GM19372 (cell line): ENCODE measurements around the gene WNT9B.

ENCODE experiments used
- ATAC-seq: cut with Tn5 transposase; IDR thresholded peaks from one replicate; pipeline ENCODE4 v1.9.1; 2021; ENCODE audit warnings: mild to moderate bottlenecking, low read depth, moderate library complexity; ENCODE audit not compliant: unreplicated experiment

The WNT9B gene

DNA sequence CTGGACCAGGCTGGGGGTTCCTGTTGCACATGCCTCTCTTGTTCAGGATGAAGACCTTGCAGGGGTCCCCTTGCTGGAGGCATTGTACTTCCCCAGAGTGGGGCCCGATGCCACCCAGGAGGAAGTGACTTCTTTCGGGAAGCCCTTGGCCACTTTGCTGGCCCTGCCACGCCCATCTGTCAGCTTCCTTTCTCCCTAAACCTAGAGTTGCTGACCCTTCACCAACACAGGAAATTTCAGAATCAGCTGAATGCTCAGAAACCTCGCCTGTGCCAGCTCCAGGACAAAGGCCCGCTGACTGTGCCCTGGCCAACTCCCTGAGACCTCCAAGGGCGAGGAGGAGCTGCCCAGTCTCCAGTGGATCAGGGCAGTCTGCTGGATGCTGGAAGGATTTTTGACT lies 26.7 kb downstream of the WNT9B start:
- ATAC-seq, result no peak

DNA sequence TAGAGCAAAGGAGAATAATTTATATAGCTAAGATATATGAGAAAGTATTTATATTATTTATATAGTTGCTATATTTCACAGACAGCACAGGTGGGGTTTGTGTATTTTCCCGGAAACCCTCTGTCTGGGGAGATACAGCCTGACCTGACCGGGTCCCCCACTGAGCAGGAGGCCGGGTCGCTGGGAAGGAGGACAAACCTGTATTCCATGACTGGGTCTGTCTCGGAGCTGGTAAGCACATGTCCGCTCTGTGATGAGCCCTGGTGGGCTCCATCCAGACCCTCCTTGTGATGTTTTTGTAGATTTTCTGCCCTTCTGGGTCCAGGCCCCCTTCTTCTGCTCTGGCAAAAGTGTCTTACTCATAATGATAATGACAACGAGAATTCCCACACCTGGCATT lies 27.7 kb downstream of the WNT9B start:
- ATAC-seq, result no peak

DNA sequence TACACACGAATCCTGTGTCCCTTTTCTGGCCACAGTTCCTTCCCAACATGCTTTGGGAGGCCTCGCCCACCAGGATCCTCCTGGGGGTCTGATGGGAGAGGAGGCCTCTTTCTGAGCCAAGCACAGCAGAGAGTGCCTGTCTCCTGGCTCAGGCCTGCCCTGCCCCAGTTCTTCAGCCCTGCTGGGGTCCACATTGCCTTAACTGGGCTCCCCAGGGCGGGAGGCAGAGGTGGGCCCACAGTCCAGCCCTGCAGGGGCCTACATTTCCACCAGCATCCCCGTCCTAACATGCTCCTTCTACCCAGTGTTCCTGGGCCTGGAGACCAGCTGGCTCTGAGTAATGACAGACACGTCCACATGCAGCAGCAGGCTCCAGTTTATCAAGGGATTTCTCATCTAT lies 29.6 kb downstream of the WNT9B start:
- no peak for ATAC-seq

DNA sequence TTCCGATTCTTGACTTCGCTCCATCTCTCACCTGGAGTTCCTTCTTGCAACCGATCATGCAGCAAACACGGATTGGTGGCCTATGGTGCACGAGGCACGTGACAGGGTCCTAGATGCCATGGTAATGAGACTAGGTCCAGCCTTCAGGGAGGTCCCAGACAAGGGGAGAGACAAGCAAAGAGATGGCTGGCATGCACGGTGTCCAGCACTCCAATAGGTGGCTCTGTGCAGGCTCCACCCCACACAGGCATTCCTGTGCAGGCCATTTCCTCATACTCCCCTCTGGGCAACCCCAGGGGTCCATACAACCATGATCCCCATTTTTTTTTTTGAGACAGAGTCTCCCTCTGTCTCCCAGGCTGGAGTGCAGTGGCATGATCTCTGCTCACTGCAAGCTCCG lies 31.3 kb downstream of the WNT9B start:
- no peak for ATAC-seq

DNA sequence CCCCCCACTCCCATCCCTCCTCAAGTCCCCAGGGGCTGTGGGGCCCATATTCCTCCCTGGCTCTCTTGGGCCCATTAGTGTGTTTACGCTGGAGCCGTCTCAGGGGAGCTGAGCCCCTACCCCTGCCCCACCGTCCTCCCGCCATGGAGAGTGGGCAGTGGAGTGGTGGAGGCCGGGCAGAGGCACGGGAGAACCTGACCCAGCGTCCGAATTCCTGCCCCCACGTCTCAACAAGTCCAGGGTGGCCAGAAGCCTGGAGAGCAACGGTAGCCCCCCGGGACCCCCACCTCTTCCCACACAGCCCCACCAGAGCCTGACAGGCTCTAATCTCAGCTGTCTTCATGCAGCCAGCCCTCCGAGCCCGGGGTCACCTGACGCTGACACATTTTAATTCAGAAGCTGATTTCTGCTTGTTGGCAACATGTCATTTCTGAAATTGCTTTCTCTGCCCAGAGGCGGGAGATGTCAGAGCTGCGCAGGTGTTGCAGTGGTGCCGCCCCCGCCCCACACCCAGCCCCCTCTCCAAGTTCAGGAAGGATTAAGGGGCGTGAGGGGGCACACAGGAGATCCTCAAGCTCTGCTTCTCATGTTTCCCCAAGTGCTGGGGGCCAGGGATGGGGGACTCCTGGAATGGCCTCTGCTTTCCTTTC lies 32.6 kb downstream of the WNT9B start:
- no peak for ATAC-seq

DNA sequence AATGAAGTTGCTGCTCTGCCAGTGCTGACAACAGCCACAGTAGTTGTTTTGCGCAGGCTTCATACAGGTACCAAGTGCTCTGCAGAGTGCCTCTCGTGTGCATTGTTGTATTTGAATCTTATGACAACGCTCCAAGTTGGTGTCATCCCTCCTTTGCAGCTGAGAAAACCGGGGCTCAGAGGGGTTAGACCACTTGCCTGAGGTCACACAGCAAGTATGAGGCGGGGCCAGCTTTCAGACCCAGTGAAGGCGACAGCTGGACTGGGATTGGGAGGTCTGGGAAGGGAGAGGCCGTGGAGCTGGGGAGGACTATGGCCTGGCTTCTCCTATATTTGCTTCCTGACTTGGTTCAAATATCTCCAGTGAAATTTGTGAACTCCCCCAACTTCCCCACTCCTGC lies 33.2 kb downstream of the WNT9B start:
- ATAC-seq, result no peak

DNA sequence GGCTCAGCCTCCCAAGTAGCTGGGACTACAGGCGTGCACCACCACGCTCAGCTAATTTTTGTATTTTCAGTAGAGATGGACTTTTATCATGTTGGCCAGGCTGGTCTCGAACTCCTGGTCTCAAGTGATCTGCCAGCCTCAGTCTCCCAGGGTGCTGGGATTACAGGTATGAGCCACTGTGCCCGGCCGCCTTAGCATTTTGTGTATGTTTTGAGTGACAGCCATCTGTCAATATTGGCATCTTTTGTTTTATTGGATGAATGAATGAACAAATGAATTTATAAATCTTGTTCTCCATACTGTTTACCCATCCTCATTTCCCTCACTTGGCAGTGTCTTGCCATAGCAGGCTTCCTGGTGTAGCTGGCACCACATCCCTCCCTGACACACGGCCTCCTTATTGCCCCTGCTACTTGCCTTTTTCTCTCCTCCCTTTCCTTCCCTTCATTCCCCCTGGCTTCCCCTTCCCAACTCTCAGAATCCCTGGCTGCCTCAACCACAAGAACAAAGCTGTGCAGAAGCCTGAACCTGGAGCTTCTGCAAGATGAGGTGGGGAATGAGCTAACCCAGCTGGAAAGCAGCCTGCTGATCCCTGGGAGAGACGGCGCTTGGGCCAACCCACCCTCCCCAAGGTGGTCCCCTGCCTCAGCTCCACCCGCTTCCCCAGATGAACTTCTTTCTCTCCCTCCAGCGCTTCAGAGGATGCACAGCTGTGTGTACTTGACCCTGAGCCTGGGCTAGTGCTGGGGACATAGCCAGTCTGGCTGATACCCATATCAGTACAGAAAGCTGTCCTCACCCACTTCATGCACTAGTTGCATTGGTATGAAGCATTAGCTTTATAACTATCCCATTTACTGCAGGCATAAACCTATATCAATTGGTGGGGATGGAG lies 34.3 kb downstream of the WNT9B start:
- ATAC-seq, result no peak

DNA sequence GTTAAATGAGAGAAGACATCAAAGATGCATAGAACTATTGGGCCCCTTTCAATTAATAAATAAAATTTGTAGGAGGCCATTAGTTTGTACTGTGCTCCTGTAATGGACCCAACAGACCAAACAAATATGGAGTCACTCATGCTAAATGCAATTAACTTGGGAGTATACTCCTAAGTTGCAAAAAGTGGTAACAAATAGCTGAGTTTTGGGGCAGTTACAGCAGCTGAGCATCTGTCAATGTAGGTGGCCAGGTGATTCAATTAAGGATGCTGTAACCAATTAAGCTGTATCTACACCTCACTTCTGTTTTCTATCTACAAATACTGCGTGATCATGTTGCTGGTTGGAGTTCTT lies 34.9 kb downstream of the WNT9B start:
- no peak for ATAC-seq

DNA sequence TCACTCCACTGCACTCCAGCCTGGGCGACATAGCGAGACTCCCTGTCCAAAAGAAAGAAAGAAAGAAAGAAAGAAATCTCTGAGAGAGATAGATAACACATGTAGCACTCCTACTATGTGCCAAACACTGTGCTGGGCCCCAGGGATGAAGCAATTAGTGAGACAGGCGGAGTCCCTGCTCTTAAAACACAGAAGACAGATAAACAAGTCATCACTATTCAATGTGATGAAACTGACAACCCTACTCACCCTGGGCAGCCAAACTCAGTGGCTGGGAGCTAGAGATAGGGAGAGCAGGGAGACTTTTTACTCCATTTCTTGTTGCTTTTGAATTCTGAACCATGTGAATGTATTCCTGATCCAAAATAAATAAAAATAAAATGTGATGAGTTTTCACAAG lies 36.3 kb downstream of the WNT9B start:
- no peak for ATAC-seq

DNA sequence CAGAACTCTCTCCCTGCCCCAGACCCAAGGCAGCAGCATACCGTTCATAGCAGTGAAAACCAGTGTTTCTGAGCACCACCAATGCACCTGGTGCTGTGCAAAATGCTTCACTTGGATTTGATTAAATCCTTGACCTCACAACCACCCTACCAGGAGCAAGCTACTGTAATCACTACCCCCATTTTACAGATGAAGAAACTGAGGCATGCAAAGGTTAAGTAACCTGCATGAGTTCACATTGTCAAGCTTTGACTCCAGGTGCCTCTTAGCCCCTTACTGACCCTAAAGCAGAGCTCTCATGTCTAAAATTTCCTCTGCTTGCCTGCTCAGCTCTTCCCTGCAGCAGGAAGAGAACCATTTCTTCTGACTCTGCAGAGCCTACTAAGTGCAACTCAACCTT lies 37.3 kb downstream of the WNT9B start:
- ATAC-seq, result no peak

DNA sequence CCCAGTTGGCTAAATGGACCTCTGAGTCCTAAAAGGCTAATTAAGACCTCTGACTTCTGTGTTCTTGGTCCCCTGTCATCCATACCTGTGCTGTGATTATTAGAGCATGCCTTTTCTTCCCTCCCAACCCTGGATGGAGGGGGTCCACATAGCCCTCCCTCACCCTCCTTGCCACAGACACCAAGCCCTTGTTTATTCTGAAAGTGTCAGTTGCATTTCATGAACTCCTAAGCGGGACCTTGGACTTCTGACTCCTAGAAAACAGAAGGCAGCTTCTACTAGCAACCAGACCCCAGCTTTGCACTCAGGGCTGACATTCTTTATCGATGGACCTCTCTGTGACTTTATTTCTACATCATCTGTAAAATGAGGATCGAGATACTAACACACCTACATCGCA lies 38.1 kb downstream of the WNT9B start:
- ATAC-seq, result no peak

DNA sequence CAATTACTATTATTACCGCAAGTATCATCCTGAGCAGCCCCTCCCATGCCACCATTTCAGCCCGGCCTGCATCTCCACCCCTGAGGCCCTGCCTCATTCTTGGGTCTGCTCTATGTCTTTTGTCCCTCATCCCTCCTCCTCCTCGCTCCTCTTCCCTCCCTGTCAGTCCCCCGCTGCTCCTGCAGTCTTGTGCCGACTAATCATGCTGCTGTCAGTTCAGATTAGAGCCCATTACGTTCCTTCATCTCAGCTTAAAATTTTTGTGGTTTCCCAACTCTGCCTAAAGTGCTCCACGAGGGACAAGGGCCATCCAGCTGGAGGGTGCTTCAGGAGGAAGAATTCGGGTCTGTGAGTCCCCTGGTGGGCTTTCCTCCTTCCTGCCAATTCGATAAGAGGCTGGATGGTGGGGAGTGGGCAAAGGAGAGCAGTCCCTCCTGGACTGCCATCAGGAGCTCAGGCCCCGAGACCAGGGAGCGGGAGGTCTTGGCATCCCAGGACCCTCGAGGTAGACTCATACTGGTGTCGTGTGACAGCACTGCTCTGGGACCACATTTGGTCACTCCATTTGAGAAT lies 38.7 kb downstream of the WNT9B start:
- ATAC-seq, result no peak

DNA sequence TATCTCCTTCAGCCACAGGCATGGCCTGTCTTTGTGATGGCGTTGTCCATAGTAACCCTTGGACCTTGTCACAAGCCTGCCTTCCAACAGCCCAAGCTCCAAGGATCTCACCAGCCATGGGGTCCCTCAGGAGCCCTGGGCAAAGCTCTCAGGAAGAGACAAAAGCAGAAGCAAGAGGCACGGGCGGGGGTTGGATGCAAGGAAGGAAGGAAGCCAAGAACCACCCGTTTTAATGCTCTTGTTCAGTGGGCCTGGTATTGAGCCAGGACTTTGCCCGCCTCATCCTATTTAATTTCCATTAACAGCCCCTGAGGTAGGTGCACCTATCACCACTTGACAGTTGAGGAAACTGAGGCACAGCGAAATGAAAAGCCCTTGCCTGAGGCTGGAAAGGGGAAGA lies 39.3 kb downstream of the WNT9B start:
- ATAC-seq, result no peak

DNA sequence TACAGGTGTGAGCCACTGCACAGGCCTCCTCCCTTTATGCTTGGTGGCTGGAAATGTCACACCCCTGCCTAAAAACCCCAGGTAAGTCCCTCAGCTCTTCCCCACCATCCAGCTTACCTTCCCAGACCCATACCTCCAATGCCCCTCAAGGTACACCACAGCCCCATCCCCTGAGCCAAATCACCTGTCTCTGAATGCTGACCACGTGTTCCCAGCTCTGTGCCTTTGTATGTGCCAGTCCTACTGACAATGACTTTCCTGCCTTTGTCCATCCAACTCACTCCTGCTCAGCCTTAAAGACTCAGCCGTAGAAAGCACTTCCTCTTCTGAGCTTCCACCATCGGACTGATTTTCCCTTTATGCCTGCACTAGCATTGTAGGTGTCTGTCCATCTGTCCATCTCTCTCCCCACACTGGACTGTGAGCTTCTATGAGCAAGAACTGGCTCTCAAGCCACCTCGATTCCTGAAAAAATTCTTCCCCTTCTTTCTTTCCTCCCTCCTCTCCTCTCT lies 40.9 kb downstream of the WNT9B start:
- ATAC-seq, result no peak

DNA sequence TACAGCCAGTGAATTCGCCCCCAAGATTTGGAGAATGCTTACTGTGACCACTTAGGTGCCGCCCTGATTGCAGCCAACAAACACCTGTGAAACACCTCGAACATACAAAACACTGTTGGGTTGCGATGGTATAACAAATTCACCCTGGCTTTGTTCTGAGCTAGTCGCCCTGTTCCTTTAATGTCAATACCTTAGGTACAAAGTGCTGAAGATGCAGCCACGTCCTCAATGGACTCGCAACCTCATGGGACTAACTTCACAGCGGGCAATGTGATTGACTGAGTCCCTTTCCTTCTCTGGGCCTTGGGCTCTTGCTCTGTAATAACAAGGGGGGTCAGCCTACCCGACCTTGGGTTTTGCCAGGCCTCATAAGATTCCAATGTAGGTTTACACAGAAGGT lies 42.6 kb downstream of the WNT9B start:
- no peak for ATAC-seq

DNA sequence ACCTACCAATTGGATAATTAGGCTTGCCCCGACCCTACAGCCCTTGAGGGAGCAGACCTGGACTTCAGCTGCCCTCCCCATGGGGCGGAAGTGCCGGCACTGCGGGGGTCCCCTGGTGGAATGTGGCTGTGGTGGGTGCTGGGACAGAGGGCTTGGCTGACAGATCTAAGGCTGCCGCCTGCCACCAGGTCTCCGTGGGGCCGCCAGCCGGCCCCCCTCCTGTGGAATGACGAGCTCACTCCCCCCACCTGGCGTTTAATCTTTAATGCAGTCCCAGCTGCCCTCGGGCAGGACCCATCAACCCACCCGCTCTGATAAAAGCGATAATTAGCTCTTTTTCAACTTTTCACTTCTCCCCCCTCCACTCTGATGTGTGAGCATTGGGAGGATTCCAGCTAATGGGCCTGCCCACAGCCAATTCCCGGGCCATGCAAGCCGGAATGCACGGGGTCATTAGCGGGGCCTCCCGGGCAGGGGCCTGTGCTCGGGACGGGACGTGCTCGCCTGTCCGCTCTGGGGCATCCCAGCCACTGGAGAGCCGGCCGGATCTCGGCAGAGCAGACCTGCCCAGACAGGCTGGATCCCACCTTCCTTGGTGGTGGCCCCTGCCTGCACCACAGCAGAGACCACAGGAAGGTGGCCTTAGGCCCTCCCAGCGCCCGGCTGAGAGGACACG lies 43.2 kb downstream of the WNT9B start:
- no peak for ATAC-seq

DNA sequence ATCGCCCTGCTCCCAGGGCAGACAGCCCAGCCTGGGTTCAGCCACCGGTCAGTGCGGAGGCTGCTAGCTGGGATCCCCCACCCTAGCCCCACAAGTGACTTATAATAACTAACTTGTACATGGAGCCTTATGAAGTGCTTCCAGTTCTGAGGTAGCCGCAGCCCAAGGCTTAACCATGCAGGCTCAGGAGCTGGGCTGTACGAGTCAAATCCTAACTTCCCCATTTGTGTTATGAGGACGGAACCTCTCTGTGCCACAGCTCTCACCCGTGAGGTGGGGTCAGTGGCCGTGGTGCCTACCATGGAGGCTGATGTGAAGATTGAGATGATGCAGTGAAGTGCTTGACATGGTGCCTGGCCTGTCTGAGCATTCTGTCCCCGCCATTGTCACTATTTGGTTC lies 43.8 kb downstream of the WNT9B start:
- ATAC-seq, result no peak

DNA sequence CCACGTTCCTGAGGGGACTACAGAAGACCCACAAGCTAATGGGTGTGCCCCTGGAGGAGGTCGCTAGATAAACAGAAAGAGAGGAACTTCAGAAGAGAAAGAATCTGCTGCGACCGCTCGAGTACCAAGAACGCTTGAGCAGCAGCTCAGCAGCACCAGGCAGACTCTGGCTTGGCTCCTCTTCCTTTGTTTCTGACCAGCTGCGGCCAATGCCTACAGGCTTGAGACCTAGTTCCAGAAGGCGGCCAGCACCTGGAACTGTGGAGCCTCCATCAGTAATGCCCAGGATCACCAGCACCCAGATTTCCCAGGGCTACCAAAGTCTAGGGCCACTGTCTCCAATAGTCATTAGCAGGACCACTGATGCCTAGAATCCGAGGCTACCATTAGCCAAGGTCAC lies 45.6 kb downstream of the WNT9B start:
- ATAC-seq, result no peak

DNA sequence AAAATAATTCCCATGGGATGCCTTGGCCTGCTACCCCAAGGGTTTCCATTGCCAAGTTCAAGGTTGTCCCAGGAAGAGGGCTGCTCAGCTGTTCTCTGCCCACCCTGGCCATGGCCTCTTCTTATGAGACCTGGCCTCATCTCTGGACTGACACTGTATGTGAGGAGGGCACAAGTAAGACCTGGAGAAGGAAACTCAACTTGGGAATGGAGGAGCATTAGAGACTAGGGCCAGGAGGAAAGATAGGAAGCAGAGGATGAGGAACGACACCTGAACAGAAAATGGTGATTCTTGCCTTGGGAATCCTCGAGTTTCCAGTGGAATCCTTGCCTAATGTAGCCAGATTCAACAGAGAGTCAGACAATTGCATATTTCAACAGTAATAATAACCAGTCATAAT lies 47.0 kb downstream of the WNT9B start:
- no peak for ATAC-seq

DNA sequence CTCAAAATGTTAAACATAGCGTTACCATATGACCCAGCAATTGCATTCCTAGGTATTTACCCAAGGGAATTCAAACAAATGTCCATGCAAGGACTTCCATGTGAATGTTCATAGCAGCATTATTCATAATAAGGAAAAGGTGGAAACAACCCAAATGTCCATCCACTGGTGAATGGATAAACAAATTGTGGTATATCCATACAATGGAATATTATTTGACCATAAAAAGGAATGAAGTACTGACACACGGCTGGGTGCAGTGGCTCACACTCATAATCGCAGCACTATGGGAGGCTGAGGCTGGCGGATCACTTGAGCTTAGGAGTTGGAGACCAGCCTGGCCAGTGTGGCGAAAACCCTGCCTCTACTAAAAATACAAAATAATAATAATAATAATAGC lies 47.5 kb downstream of the WNT9B start:
- ATAC-seq, result no peak

DNA sequence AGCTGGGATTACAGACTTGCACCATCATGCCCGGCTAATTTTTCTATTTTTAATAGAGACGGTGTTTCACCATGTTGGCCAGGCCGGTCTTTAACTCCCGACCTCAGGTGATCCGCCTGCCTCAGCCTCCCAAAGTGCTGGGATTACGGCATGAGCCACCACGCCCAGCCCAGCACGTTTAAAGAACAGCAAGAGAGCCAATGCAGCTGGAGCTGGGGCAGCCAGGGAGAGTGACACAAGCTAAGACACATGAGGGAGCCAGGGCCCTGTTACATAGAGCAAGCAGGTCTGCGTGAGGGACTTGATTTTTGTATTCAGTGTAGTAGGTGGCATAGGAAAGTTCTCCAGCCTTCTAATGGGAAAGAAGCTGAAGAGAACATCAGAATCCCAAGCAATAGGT lies 49.9 kb downstream of the WNT9B start:
- no peak for ATAC-seq
